Activated CD4-positive, alpha-beta T cell treated with anti-CD3 and anti-CD28 coated beads for 1 hour (primary cell): ENCODE data around the gene KRTCAP2.
"Not testable (repeated sequence)": the region's sequence is repeated elsewhere in the genome, so short reads cannot be mapped to it uniquely, and the experiment has no call there.

Experiments used
- DNase-seq: peaks from one replicate; pipeline ENCODE4 v3.0.0-alpha.2; 2020

The KRTCAP2 gene

DNA sequence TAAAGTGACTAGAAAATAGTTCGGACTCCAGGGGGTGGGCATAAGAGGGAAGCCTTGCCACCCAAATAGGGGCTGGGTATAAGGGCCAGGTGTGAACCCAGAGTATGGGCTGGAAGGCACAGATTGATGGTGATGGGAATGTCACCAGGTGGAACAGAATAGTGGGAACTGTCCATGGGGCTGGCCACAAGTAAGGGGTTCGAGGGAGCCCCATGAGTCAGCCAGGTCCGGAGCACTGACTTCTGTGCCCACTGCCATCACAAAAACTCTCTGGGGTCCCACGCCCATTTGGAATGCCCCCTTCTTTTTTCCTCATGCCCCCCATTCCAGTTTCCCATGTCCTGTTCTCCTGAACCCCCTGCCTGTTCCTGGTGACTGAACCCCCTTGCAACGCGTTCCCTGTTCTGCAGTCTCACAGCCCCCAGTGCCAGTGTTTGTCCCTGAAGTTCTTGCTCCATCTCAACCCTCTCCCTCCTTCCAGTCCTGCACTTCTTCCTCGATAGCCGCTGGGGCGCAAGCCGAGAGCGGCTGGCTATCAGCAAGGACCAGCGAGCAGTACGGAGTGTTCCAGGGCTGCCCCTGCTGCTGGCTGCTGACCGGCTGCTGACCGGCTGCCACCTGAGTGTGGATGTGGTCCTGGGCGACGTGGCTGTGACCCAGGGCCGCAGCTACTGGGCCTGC, 8.4 kb upstream of the KRTCAP2 start:
- DNase-seq: no peak

DNA sequence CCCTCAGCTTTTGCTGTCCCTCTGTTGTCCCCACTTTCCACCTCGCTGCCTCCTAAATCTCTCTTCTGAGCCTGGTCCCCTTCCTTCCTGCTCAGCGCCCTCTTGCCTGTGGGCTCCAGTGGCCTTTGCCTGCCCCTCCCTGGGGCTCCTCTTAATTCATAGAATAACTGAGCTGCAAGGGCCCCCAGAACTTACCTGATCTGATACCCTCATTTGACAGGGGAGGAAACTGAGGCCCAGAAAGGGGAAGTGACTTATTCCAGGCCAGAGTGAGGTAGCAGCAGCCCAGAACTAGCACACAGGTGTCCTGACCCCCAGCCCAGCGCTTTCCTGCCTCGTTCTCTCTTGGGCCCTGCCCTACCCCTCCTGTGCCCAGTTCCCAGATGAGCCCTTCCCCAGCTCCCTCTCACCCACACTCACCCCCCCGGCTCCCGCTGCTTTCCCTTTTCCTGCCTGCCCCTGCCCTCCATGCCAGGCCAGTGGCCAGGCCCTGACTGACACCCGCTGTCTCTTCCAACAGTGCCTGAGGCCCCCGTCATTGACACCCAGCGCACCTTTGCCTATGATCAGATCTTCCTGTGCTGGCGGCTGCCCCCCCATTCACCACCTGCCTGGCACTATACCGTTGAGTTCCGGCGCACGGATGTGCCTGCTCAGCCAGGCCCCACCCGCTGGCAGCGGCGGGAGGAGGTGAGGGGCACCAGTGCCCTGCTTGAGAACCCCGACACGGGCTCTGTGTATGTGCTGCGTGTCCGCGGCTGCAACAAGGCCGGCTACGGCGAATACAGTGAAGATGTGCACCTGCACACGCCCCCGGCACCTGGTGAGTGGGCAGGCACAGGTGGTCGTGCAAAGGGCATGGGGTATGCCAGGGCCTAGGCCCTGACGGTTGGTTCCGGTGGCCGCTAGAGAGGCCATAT, 6.3 kb upstream of the KRTCAP2 start:
- DNase-seq: no peak

DNA sequence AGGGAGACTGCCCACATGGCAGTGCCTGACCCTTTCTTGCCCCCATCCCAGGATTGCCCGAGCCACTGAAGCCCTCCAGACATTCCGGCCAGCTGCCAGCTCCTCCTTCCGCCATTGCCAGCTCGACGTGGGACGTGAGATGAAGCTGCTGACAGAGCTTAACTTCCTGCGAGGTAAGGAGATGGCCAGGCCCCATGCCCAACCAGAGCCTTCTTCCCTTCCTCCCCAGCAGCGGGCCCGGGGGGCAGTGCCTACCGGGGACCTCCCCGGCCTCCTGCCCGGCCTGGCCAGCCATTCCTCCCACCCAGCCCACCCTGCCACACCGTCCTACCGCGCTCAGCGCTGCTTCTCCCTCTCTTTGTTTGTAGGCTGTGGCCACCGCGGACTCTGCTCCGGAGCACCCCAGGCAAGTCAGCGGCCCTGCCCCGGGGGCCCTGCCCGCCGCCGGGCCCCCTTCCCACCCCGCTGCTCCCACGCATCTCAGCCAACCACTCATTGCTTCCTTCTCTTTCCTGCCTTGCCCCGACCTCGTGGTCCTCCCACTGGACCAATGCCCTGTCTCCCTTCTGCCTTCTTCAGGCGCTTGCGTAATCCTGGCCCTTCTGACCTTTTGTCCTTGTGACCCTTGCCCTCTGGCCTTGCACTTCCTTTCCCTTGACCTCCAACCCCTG, 5.5 kb upstream of the KRTCAP2 start:
- no peak for DNase-seq

DNA sequence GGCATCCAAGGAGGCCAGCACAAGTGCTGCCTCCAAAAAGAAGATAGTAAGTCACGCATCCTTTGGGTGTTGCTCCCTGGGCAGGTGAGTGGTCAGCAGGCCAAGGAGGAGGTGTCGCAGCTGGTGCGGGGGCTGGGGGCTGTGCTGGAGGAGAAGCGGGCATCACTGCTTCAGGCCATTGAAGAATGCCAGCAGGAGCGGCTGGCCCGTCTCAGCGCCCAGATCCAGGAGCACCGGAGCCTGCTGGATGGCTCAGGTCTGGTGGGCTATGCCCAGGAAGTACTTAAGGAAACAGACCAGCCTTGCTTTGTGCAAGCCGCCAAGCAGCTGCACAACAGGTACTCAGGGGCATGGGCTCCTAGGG, 4.8 kb upstream of the KRTCAP2 start:
- no peak for DNase-seq

DNA sequence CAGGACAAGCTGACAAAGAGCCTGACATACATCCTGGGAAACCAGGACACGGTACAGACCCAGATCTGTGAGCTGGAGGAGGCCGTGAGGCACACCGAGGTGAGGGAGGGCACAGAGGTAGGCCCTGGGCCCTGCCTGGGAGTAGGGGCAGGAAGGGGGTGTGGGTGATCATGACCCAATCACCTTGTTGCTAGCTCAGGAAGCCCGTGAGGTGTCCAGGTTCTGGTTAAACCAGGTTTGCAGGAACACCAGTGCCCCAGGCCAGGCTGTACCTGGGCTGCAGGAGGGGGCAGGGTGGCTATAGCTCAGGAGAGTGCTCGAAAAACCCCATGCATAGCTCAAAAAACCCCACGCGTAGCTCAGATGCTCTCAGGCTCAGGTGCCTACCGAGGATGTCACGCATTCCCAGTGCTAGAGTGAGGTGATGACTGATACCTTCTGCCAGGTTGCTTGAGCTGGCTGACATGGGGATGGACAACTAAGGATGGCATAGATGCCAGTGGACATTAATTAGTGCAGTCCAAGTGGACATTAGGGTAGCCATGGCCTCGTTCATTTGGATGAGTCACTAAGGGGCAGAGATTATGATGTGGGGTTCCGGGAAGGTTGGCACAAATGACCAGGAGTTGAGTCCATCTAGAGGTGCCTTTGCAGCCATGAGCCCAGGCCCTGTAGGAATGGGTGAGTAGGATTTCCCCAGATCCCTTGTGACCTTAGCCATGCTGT, 4.3 kb upstream of the KRTCAP2 start:
- DNase-seq: no peak

DNA sequence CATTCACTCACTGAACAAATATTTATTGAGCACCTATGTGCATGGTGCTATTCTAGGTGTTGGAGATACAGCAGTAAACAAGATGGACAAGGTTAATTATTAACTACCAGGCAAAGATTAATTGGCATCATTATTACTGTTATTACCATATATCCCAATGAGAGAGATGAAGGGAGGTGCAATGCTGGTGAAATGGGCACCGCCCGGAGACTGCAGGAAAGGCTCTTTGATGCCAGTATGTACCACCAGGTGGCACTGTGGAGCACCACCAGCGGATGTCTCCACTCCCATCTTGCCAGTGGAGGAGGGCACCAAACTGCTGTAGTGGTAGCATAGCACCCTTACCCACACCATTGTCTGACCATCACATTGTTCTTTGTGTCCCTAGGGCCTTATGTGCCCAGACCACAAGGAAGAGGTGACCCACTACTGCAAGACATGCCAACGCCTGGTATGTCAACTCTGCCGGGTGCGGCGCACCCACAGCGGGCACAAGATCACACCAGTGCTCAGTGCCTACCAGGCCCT, 3.5 kb upstream of the KRTCAP2 start:
- DNase-seq: peak; percentile 70

DNA sequence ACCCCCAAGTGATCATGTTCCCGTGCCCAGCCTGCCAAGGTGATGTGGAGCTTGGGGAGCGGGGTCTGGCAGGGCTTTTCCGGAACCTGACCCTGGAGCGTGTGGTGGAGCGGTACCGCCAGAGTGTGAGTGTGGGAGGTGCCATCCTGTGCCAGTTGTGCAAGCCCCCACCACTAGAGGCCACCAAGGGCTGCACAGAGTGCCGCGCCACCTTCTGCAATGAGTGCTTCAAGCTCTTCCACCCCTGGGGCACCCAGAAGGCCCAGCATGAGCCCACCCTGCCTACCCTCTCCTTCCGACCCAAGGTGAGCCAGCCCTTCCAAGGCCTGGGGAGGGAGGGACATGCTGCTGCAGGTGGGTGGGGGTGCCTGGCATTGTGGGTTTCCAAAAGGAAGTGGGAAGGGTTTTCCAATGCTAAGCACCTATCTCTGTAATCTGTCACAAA, 2.8 kb upstream of the KRTCAP2 start:
- no peak for DNase-seq

DNA sequence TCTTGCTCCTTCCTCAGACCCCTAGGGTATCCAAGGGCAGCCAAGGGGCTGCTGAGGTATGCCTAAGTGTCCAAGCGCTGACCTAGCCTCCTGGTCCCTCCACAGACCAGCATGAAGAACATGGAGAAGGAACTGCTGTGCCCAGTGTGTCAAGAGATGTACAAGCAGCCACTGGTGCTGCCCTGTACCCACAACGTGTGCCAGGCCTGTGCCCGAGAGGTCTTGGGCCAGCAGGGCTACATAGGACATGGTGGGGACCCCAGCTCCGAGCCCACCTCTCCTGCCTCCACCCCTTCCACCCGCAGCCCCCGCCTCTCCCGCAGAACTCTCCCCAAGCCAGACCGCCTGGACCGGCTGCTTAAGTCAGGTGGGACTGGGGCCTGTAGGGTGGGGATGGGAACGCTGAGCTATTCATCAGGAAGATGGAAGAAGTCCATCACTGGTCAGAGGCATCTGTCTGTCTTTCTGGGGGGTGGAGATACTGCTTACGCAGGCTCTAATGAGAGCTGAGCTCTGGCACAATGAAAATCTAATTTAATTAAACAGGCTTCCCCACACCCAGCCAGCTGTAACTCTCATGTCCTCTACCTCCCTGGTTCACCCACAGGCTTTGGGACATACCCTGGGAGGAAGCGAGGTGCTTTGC, 2.3 kb upstream of the KRTCAP2 start:
- no peak for DNase-seq

DNA sequence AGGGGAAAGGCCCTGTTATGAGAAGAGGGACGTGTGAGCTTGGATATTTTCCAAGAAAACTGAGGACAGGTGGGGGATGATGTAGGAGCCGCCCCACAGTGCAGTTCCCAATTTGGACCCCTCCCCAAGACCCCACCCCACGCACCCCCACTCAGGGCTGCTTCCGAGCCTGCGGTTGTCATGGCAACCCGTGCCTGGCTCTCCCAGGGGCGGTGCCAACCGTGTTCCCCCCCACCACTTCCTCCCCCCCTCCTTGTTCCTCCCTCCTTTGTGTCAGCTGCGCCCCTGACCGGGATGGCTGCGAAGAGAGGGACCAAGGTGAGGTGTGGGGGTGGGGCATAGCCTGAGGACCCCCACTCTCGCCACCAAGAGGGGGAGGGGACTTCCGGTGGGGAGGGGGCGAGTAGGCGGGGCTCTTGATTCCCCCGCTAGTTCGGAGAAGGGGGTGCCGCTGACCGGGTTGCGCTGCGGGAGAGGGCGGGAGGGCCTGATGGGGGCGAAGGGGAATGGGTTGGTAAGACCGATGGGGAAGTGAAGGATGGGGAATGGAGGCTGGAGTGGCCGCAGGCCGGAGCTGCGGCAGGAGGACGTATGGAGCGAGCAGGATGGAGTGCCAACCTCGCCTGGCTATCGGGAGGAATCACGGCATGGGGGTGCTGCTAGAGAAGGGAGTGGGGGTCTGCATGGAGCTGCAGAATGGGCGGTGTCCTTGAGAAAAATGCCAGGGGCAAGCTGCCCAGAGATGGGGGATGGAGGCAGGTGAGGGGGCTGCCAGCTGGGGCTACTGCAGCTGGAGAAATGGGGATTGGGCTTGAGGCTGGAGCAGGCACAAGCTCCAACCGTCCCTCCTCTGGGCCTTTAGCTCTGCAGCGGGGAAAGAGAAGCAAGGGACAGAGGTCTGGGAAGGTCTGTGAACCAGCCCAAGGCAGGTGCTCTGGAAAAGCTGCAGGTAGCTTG, 1.5 kb upstream of the KRTCAP2 start:
- no peak for DNase-seq

DNA sequence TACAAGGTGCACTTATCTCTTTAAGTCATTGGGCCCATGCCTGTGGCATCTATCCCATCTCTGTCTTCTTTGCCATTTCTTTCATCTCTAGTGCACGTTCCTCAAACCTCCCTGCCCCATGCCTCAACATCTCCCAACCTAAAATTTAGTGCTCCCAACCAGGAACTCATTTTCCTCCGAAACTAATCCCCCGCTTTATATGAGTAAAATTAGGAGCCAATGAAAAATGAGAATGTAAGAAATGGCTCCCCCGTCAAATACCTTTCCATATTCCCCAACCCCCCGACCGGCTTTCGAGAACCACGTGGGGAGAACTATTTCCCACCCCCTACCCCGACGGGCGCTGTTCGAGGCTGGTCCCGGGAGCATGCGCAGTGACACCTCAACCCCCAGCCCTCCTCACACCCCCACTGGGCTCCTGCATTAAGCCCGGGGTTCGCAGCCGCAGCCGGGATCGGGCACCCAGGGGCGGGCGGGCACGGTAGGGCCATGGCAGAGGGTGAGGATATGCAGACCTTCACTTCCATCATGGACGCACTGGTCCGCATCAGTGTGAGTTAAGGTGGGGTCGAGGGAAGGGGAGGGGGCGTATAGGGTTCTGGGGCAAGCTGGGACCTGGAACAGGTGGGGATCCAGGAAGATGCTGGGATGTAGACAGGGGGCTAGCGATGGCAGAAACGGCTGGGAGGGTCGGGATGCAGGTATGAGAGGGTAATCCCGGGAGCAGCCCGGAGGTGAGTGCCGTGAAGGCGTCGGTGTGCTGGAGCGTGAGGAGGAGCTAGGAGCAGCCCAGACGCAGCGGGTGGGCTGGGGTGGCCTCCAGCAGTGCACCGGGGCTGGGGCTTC, 597 bp upstream of the KRTCAP2 start, which contains the start of gene TRIM46:
Gene TRIM46, plus strand, starts transcription at position 372 of the 846 bp plus-strand sequence. Its CDS starts 118 bp downstream, at position 490.
- peak; percentile 57 for DNase-seq

DNA sequence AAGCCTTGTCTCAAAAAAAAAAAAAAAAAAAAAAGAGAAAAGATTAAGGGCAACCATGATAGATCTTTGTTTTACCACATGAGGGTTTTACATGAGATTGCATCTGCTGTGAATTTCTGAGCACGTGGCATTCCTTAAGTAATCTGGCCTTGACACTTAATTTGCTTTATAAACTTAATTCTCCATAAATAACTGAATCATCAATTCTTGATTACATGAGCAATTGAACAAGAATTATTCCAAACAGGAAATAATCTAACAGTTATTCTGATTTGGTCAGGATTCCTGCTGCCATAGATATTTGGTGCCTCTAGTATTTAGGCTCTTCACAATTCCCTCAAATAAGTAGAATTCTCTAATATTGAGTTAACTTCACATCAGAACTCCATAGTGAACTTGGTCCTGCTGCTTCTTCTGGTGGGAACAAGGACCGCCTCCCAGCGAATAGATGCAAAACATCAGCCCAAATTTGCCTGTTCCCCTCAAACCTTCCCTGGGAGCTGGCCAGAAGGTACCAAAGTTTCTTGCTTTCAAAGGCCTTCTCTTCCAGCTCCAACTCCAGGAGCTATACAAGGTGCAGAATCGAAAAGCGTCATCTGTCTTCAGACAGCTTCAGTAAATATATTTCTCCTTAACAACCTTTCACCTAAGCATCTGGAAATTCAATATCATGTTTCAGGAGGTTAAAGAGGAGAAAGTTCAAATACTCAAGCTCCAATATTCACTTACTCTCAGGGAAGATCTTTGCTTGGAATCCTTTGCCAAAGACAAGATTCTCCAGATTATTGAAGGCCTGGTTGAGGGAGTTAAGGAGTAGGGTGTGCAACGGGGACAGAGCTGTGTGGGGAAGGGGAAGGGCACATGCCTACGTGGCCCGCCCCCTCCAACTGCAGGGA, 1.0 kb downstream of the KRTCAP2 start:
- DNase-seq: no peak

DNA sequence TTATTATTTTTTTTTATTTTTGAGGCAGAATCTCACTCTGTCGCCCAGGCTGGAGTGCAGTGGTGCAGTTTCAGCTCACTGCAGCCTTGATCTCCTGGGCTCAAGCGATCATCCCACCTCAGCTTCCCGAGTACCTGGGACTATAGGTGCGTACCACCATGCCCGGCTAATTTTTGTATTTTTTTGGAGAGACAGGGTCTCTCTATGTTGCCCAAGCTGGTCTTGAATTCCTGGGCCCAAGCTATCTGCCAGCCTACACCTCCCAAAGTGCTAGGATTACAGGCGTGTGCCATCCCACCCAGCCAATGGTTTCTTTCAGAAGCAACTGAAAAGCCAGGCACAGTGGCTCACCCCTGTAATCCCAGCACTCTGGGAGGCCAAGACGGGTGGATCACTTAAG, 2.3 kb downstream of the KRTCAP2 start:
- no peak for DNase-seq

DNA sequence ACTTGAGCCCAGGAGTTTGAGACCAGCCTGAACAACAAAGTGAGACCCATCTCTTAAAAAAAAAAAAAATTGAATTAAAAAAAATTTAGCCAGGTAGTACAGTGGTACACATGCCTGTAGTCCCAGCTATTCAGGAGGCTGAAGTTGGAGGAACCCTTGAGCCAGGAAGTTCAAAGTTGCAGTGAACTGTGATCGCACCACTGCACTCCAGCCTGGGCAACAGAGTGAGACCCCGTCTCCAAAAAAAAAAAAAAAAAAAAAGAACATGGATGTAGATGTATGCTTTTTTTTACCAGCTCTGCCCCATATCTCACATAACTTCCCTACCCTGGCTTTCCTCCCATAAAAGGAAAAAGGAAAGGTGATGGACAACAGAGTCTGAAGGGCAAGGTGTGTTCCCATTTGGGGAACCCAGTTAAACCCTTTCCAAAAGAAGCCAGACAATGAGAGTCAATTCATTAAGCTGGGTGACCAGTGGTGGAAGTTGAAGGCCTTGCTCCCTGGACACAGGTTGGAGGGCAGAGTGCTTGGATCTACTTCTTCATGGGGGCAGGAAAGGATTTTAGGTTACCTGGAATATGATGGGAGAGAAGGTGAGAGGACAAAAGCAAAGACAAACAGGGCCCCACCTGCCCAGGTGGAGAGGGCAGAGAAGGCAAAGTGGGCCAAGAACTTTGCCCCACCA, 2.9 kb downstream of the KRTCAP2 start:
- no peak for DNase-seq

DNA sequence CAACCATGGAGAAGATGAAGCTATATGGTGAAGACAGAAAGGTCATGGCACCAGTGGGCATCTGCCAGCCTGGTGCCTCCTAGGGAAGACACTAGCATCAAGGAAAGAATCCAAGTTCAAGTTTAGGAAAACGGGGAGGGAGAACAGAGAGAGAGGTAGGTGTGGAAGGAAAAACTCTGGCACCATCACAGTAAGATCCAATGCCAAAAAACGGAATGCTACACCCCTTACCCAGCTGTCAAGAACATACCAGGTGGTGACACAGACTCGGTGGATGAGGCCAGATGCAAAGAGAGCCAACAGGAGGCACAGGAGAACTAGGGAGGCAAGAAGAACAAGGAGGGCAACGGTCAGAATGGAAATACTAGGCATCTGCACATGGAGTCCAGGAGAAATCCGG, 3.6 kb downstream of the KRTCAP2 start:
- DNase-seq: no peak

DNA sequence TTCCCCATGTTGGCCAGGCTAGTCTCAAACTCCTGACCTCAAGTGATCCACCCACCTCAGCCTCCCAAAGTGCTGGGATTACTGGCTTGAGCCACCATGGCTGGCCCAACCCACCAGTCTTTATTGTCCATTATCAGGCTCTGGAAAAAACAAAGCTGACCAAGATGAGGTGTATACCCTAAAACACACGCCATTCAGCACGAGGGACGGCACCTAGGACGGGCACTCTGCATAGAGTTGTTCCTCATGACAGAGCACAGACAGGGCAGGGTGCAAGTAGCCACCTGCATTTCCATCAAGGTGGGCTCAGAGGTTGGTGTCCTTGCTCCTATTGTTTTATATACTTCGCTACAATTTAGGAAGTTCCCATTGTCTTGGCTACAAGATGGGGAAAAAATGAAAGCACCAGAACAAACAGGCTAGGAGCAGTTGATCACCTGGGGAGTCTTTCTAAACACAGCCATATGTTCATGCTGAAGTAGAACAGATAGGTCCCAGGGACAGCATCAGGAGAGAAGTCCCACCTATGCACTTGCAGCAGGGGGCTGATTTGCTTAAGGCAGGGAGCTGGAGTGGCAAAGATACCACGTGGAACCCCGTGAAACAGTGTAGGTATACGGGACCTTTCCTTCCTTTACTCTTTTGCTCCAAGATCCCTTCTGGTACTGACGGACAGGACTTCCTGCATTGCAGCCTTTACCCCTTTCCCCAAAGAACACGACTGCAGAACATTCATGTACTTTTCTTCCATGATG, 4.5 kb downstream of the KRTCAP2 start:
- no peak for DNase-seq

DNA sequence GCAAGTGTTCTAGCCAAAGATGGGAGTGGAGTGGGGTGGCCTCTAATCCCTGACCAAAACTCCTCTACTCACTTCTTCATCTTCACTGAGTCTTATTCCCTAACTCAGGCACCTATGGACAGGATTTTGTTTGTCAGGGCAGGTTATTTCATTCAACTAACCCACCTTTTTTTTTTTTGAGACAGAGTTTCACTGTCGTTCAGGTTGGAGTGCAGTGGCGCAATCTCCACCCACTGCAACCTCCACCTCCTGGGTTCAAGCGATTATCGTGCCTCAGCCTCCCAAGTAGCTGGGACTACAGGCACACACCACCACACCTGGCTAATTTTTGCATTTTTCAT, 5.0 kb downstream of the KRTCAP2 start:
- DNase-seq: not testable (repeated sequence)
